Measurements from ENCODE around the gene SERBP1. TPM values are rescaled to one million over a fixed set of nuclear protein-coding genes. Genes with fewer than 3 reads are reported as not detected.
"Not testable (repeated sequence)": the region's sequence is repeated elsewhere in the genome, so short reads cannot be mapped to it uniquely, and the experiment has no call there.

SERBP1 gene
- total RNA-seq, 2 experiments from 2014 or later = 433 to 510 TPM

DNA sequence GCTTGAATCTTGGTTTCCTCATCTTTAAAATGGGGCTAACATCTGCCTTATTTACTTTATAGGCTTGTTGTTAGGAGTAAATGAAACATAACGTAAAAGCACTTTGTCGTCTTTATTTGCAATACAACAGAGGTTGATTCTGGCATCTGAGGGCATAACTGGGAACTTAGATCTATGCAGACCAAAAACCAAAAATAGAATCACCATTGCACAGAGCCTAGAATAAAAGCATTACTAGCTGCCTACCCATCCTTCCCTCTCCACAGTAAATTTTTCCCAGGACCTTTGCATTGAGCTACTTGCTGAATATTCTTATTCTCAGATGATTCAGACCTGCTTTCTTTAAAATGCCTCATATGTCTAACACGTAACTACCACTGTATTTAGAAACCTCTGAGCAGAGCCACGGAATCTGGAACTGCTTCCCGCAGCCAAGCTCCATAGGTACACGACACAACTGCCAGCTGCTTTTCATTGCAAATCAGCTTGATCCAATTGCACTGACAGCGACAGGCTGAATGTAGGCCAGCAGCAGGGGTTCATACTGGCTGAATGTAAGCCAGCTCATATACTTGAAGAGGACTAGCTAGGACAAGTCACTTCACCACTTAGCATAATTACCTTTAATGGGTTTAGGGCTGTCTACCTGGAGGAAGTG lies 33.2 kb upstream of the SERBP1 start:
- intact Hi-C loops (cut with DNase I, micrococcal nuclease) = no loop called here
- Mint-ChIP-seq H3K27me3 (peaks cover 4% of the 10 kb centered on the region), H3K9me3 (ENCODE audit: low read depth) (no peaks in the 10 kb centered on the region), H3K36me3 (ENCODE audit: low read depth) (no peaks in the 10 kb centered on the region), H3K27ac (no peak overlapping the region), H3K4me1 (no peaks in the 10 kb centered on the region), H3K4me3 (no peak overlapping the region)
- DNase-seq (no peak), ATAC-seq (no peak)
- ChIA-PET POLR2A (interaction anchor here (0.6 kb wide), 1 partner anchor 18 kb away, joined by 4 read pairs; no protein-coding TSS in a partner anchor), CTCF (interaction anchor here (0.5 to 1.8 kb wide), 6 partner anchors 9 to 279 kb away, joined by 3 to 7 read pairs (median 4); no protein-coding TSS in a partner anchor)

DNA sequence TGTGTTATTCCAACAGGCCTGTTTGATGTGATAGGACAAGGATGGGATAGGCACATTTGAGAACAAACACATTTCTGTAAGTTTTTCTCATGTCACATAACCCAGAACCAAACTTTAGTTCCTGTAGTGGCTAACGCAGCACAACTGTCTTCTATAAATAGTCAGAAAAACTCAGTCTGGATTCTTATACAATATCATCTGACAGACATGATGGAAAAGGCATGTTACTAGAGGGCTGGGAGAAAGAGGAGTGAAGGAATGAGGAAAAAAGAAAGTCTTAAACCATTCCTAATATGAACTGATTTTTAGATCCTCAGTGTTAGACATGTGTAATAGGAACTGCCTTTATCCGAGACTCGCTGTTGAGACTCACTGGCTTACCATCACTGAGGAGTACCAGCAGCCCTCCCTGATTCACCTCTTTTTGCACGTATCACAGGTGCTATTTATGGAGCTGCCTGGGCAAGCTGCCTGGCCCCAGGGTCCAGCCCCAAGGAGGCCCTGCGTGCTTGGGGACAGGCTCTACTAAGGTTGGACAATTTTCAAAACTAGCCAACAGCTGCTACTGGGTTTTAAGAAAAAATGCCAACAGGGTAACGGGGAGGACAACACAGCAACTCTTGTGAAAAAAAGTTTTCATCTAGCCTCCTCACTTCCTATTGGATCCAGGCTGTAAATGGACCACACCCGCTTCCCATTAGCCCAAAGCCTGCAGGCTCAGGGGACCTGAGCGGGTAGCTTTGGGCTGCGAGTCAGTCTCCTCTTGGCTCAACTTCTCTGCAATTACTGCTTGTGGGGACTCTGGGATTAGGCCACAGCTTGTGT lies 30.7 kb upstream of the SERBP1 start:
- Mint-ChIP-seq H3K4me1 (no peaks in the 10 kb centered on the region), H3K36me3 (ENCODE audit: low read depth) (no peaks in the 10 kb centered on the region), H3K27ac (no peak overlapping the region), H3K27me3 (no peaks in the 10 kb centered on the region), H3K9me3 (ENCODE audit: low read depth) (no peaks in the 10 kb centered on the region), H3K4me3 (no peak overlapping the region)
- ChIA-PET POLR2A (no interaction called here), CTCF (interaction anchor here (0.7 to 1.6 kb wide), 2 partner anchors 26 to 246 kb away, joined by 3 to 6 read pairs; no protein-coding TSS in a partner anchor)
- intact Hi-C loops (cut with DNase I, micrococcal nuclease) = no loop called here
- ATAC-seq (no peak), DNase-seq (no peak)

DNA sequence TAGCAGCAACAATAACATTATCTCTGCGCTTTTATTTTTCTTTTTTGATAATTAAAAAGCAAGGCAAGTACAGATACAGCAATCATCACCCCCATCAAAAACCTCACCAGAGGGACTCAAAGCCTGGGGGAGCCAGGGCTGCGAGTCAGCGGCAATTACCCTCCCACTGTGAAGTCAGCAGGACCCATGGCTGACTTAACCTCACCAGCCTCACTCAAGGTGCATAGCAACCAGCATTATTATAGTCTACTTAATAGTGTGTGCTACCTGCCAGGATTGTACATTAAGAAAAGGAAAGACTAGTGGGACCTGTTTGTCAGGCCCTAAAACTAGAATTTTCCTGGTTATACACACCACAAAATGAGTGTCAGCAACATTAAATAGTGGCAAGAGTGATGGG lies 28.9 kb upstream of the SERBP1 start:
- no peak overlapping the region for H3K4me3 Mint-ChIP-seq
- no peaks in the 10 kb centered on the region for H3K9me3 Mint-ChIP-seq (ENCODE audit: low read depth)
- H3K36me3 Mint-ChIP-seq (ENCODE audit: low read depth) = no peaks in the 10 kb centered on the region
- DNase-seq (no peak), ATAC-seq (no peak)
- H3K4me1 Mint-ChIP-seq = no peaks in the 10 kb centered on the region
- ChIA-PET CTCF (interaction anchor here (1.6 kb wide), 1 partner anchor 28 kb away, joined by 6 read pairs; no protein-coding TSS in a partner anchor), POLR2A (no interaction called here)
- H3K27me3 Mint-ChIP-seq = no peaks in the 10 kb centered on the region
- H3K27ac Mint-ChIP-seq = no peak overlapping the region
- intact Hi-C loops (cut with DNase I, micrococcal nuclease) = no loop called here

DNA sequence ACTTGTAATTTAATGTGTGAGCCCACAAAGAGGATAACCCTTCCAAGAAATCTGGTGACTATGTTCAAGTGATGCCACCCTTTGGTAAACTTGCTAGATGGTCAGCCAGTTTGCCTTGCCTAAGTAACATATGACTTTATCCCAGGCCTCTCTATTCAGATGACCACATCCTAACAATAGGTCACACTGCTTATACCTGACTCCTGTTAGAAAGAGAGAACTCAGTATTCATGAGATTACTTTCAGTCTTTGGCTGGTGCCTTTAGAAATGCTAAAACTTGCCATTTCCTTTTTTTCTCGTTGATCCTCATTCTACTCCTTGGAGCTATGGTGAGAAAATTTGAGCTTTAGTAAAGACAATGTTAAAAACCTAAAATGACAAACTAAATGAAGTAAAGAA lies 28.5 kb upstream of the SERBP1 start:
- Mint-ChIP-seq H3K36me3 (ENCODE audit: low read depth) (no peaks in the 10 kb centered on the region), H3K4me1 (no peaks in the 10 kb centered on the region)
- POLR2A ChIA-PET = no interaction called here

DNA sequence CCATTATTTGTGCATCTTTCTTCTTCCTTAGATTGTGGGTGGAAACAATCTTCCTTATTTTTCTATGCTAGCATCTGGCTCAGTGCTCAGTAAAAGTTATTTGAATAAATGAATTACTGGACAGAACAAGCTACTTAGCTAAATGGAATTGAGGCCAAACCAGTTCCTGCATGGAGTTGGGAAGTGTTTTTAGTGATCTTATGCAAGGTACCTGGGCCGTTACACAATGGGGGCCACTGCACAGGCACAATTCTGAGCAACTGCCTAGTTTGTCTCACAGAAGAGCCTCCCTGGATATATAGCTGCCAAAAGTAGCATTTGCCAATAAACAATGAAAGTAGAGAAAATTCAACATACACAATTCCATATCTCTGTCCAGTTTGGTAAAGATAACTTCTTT lies 27.0 kb upstream of the SERBP1 start:
- ATAC-seq = no peak
- DNase-seq = no peak
- Mint-ChIP-seq H3K27ac (no peak overlapping the region), H3K9me3 (ENCODE audit: low read depth) (no peaks in the 10 kb centered on the region), H3K4me3 (no peak overlapping the region), H3K36me3 (ENCODE audit: low read depth) (no peaks in the 10 kb centered on the region), H3K27me3 (no peaks in the 10 kb centered on the region), H3K4me1 (peaks cover 8% of the 10 kb centered on the region)
- ChIA-PET POLR2A (no interaction called here), CTCF (interaction anchor here (1.1 kb wide), 1 partner anchor 29 kb away, joined by 3 read pairs; no protein-coding TSS in a partner anchor)
- intact Hi-C loops (cut with DNase I, micrococcal nuclease) = no loop called here

More for the DNA sequence above, 28.5 kb upstream of the SERBP1 start:
- Mint-ChIP-seq H3K27me3 (no peaks in the 10 kb centered on the region), H3K27ac (no peak overlapping the region), H3K9me3 (ENCODE audit: low read depth) (no peaks in the 10 kb centered on the region), H3K4me3 (no peak overlapping the region)
- intact Hi-C loops (cut with DNase I, micrococcal nuclease) = no loop called here
- CTCF ChIA-PET = no interaction called here
- DNase-seq (no peak), ATAC-seq (no peak)

DNA sequence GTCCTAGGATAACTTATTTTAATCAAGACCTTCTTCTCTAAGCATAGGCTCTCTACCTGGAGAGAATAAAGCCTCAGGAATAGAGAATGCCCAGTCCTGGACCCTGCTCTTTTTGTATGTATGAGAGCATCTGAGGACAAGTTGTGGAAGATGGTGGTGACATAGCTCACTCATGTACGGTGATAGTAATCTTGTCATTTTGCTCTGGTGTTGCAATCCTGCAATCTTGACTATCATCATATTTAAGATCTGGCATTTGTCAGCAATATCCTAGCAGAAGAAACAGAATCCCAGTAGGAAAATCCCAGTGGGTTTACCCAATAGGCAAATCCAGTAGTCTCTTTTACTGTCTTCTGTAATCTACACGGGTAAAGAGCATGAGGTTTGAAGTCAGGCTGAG lies 21.6 kb upstream of the SERBP1 start:
- DNase-seq = no peak
- POLR2A ChIA-PET = no interaction called here
- Mint-ChIP-seq H3K27ac (no peak overlapping the region), H3K4me3 (no peak overlapping the region), H3K36me3 (ENCODE audit: low read depth) (no peaks in the 10 kb centered on the region), H3K27me3 (no peaks in the 10 kb centered on the region), H3K4me1 (peaks cover 8% of the 10 kb centered on the region), H3K9me3 (ENCODE audit: low read depth) (no peaks in the 10 kb centered on the region)
- ATAC-seq = no peak
- CTCF ChIA-PET = interaction anchor here (0.9 kb wide), 1 partner anchor 14 kb away, joined by 3 read pairs; no protein-coding TSS in a partner anchor
- intact Hi-C loops (cut with DNase I, micrococcal nuclease) = no loop called here

DNA sequence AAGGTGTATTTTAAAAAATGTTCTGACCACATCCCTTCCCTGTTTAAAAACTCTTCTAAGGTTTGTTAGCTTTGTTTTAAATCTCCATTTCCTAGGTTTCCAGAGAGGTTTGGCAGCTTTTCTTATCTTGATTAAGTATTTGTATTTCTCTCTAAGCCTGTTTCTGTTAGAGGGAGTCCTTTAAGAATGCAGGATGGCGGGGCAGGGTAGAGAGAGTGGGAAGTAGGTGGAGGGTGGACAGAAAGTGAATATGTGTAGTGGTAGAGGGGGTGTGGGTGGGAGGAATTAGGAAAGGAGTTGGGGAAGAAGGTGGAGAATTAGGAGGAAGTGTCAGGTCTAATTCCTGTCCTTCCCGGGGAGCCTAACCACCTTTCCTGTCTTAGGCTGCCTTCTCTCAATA lies 21.2 kb upstream of the SERBP1 start:
- H3K27ac Mint-ChIP-seq = no peak overlapping the region
- H3K36me3 Mint-ChIP-seq (ENCODE audit: low read depth) = no peaks in the 10 kb centered on the region
- H3K9me3 Mint-ChIP-seq (ENCODE audit: low read depth) = no peaks in the 10 kb centered on the region
- intact Hi-C loops (cut with DNase I, micrococcal nuclease) = no loop called here
- POLR2A ChIA-PET = no interaction called here
- CTCF ChIA-PET = interaction anchor here (0.9 kb wide), 1 partner anchor 13 kb away, joined by 3 read pairs; no protein-coding TSS in a partner anchor
- H3K4me1 Mint-ChIP-seq = peaks cover 8% of the 10 kb centered on the region
- DNase-seq (no peak), ATAC-seq (no peak)
- H3K4me3 Mint-ChIP-seq = no peak overlapping the region
- peaks cover 2% of the 10 kb centered on the region for H3K27me3 Mint-ChIP-seq

DNA sequence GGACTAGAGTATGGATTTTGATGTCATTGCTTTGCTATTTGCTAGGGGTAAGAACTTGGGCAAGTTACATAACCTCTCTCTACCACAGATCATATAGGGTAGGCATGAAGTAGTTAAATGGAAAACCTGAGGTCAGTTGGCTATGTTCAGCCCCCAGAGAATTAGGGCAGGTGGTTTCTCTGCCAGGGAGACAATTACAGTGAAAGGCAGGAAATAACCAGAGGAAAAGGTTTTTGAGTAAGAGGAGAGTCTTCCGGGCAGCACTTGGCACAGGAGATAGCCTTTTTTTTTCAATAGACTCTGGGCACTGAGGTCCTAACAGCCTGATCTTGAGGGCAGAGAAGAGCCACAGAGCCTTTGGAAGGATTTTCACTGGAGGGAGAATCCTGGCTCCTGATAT lies 16.7 kb upstream of the SERBP1 start:
- intact Hi-C loops (cut with DNase I, micrococcal nuclease) = no loop called here
- POLR2A ChIA-PET = interaction anchor here (0.7 kb wide), 1 partner anchor 11 kb away, joined by 7 read pairs; no protein-coding TSS in a partner anchor
- CTCF ChIA-PET = no interaction called here

DNA sequence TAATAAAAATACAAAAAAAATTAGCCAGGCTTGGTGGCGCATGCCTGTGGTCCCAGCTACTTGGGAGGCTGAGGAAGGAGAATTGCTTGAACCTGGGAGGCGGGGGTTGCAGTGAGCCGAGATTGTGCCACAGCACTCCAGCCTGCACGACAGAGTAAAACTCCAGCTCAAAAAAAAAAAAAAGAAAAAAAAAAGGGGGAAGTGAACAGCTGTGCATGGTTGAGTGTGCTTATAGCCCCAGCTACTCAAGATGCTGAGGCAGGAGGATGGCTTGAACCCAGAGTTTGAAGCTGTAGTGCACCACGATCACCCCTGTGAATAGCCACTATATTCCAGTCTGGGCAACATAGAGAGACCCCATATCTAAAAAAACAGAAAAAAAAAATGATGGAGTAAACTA lies 15.8 kb upstream of the SERBP1 start:
- H3K4me3 Mint-ChIP-seq; H3K9me3 Mint-ChIP-seq (ENCODE audit: low read depth); H3K27me3 Mint-ChIP-seq; intact Hi-C loops (cut with DNase I, micrococcal nuclease); DNase-seq; ATAC-seq; H3K36me3 Mint-ChIP-seq (ENCODE audit: low read depth); H3K27ac Mint-ChIP-seq: not testable (repeated sequence)
- ChIA-PET CTCF (interaction anchor here (1.1 kb wide), 1 partner anchor 54 kb away, joined by 3 read pairs; no protein-coding TSS in a partner anchor), POLR2A (interaction anchor here (0.6 to 0.7 kb wide), 2 partner anchors 10 to 18 kb away, joined by 4 to 7 read pairs; no protein-coding TSS in a partner anchor)
- H3K4me1 Mint-ChIP-seq = peaks cover 12% of the 10 kb centered on the region

More for the DNA sequence above, 16.7 kb upstream of the SERBP1 start:
- Mint-ChIP-seq H3K9me3 (ENCODE audit: low read depth) (no peaks in the 10 kb centered on the region), H3K4me1 (peaks cover 3% of the 10 kb centered on the region), H3K4me3 (no peak overlapping the region), H3K36me3 (ENCODE audit: low read depth) (no peaks in the 10 kb centered on the region), H3K27me3 (peaks cover 4% of the 10 kb centered on the region), H3K27ac (no peak overlapping the region)
- ATAC-seq = no peak
- DNase-seq = no peak

DNA sequence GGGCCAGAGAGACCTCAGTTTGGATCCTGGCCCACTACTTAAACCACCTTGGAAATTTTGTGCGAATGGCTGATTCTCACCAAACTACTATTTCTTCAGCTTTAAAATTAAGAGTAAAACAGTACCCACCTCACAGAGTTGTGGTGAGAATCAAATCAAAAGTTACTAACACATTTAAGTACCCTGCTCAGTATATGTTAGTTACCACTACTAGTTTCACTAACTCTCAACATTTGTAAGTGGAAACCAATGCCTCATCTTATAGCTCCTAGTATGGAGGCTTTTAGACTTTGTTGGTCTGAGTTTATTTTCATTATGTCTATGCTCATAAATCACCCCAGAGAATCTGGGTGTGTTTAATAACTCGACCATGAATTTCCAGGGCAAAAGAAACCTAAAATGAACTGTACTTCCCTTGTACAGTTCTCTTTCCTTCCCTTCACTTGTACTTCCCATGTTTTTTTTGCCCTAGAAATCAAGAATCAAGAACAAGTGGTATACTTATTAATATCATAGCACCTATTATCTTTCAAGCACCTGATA lies 11.6 kb upstream of the SERBP1 start:
- Mint-ChIP-seq H3K4me1 (peaks cover 16% of the 10 kb centered on the region), H3K36me3 (ENCODE audit: low read depth) (no peaks in the 10 kb centered on the region), H3K9me3 (ENCODE audit: low read depth) (no peaks in the 10 kb centered on the region), H3K27me3 (peaks cover 4% of the 10 kb centered on the region), H3K4me3 (no peak overlapping the region), H3K27ac (peak overlapping the region; percentile 70)
- ATAC-seq (peak; percentile 96), DNase-seq (no peak)
- ChIA-PET POLR2A (interaction anchor here (0.6 to 1.2 kb wide), 6 partner anchors 9 to 319 kb away, joined by 3 to 6 read pairs (median 4); partner anchors contain the start of gene SERBP1), CTCF (interaction anchor here (0.7 to 2.0 kb wide), 8 partner anchors 10 to 319 kb away, joined by 3 to 10 read pairs (median 3); no protein-coding TSS in a partner anchor)
- intact Hi-C loops (cut with DNase I, micrococcal nuclease) = no loop called here

DNA sequence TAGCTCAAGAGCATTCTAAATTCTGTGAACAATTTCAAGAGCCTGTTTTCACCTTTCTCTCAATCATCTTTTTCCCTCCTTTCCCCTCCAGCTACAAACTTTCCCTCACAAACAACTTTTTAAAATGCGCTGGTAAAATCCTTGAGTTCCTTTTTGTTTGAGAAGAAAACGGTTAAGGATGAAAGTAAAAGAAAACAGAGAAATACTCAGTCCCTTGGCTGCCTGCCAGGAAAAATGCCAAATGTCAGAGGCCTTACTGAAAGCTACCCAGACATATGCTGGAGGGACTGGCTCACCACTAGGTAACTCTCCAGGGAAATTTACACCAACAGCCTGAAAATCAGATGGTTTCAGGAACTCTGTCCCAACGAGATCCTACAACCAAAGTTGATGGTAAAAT lies 11.0 kb upstream of the SERBP1 start:
- peak; percentile 43 for ATAC-seq
- peaks cover 16% of the 10 kb centered on the region for H3K4me1 Mint-ChIP-seq
- no peaks in the 10 kb centered on the region for H3K36me3 Mint-ChIP-seq (ENCODE audit: low read depth)

More for the DNA sequence above, 11.0 kb upstream of the SERBP1 start:
- POLR2A ChIA-PET = interaction anchor here (1.0 to 1.2 kb wide), 4 partner anchors 9 to 101 kb away, joined by 3 to 6 read pairs (median 4); partner anchors contain the start of gene SERBP1
- peak; percentile 78 for DNase-seq
- H3K4me3 Mint-ChIP-seq = no peak overlapping the region
- peaks cover under 1% of the 10 kb centered on the region for H3K27me3 Mint-ChIP-seq
- H3K27ac Mint-ChIP-seq = peak overlapping the region; percentile 70
- intact Hi-C loops (cut with DNase I, micrococcal nuclease) = no loop called here
- H3K9me3 Mint-ChIP-seq (ENCODE audit: low read depth) = no peaks in the 10 kb centered on the region
- CTCF ChIA-PET = interaction anchor here (0.7 to 2.0 kb wide), 7 partner anchors 9 to 272 kb away, joined by 3 to 10 read pairs (median 3); no protein-coding TSS in a partner anchor

All from activated CD4-positive, alpha-beta T cell treated with anti-CD3 and anti-CD28 coated beads for 36 hours (primary cell).